ENCODE results near the gene IER5. TPM values are rescaled to one million over a fixed set of nuclear protein-coding genes. Genes with fewer than 3 reads are reported as not detected.

IER5 gene
- total and polyA plus RNA-seq, 9 of the 15 experiments (the other 6 are each of a cell fraction or from before 2014, with no cell fraction given), result 2.4 to 32.1 (median 12.0) TPM

DNA sequence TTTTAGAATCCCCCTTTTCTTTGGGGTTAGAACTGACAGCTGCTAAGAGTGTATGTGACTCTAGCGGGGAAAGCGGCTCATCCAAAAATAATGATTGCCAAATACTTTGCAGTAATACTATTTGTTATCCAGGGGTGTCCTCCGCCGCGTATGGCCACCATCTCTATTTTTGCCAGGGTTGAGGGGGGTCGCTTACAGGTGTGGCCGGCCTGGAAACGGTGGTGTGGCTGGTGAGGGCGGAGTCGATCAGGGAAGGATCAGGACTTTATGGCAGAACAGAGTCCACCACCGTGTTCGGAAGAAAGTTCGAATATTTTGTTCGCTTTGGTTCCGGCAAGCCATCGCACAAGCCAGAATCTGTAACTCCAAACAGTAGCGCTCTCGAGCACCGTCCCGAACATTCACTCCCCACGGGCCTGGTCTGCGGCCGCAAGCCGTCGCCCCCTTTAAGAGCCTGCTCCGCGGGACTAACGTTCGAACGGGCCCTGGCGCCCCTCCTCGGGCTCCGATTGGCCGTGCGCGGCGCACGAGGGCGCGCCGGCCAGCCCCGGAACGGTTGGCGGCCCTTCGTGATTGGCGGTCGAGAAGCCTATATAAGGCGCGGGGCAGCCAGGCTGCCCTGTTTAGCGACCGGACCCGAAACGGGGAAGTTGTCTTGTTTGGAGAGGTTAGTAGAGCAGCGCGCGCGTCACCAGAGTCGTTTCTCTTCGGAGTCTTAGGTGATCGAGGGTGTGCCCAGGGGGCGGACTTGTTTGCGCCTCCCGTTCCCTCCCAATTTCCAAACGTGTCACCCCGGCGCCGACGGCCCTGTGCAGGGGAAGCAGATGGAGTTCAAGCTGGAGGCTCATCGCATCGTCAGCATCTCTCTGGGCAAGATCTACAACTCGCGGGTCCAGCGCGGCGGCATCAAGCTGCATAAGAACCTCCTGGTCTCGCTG, at the start of gene IER5 (continued):
- TF ChIP-seq, protein P1, sequence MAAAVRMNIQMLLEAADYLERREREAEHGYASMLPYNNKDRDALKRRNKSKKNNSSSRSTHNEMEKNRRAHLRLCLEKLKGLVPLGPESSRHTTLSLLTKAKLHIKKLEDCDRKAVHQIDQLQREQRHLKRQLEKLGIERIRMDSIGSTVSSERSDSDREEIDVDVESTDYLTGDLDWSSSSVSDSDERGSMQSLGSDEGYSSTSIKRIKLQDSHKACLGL (CRISPR knock-in tag; IDR thresholded peaks at IDR 0.05; ENCODE audit: borderline replicate concordance, poor library complexity, severe bottlenecking), result no peak
- TF ChIP-seq NR1H2 (CRISPR knock-in tag; IDR thresholded peaks at IDR 0.05) (no peak), ZNF780A (CRISPR knock-in tag; IDR thresholded peaks at IDR 0.05) (no peak), ZBTB5 (IDR thresholded peaks at IDR 0.05) (no peak), KDM1A (IDR thresholded peaks at IDR 0.05) (peak in 1 of 2 experiments; percentile 51; a peak in 1 of 4 replicates), ZBTB12 (CRISPR knock-in tag; IDR thresholded peaks at IDR 0.05) (no peak; the same call in 1 of the 2 replicates), MEIS2 (IDR thresholded peaks at IDR 0.05; ENCODE audit: partially characterized antibody) (peak; percentile 58), IRF9 (tag; IDR thresholded peaks at IDR 0.05) (no peak)
